HG03469 (cell line): ENCODE measurements around the gene DCK.
"Not testable (repeated sequence)": the region's sequence is repeated elsewhere in the genome, so short reads cannot be mapped to it uniquely, and the experiment has no call there.

Source experiments
- ATAC-seq: cut with Tn5 transposase; IDR thresholded peaks from one replicate; pipeline ENCODE4 v1.9.1; 2021; ENCODE audit warnings: mild to moderate bottlenecking, moderate library complexity, moderate number of reproducible peaks; ENCODE audit not compliant: unreplicated experiment

Gene DCK

GRCh38 chr4:71059573-71059972, 66.1 kb downstream of the DCK start:
- ATAC-seq = not testable (repeated sequence)

DNA sequence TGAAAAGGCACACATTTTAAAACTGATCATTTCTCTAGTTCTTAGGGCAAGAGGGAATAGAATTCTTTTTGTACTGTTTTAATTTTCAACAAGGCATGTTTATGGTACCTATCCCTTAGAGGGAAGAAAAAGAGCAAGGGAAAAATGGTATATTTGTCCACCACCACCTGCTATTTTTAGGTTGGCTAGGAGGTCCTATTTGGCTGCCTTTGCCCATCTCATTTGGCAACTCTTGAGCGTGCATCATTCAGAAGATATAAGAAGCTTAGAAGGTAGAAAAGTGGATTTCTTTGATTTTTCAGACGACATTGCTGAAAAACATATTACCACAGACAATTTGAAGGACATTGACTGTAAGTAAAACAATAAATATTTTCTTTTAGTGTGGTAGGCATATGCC, 69.0 kb downstream of the DCK start:
- ATAC-seq = no peak

DNA sequence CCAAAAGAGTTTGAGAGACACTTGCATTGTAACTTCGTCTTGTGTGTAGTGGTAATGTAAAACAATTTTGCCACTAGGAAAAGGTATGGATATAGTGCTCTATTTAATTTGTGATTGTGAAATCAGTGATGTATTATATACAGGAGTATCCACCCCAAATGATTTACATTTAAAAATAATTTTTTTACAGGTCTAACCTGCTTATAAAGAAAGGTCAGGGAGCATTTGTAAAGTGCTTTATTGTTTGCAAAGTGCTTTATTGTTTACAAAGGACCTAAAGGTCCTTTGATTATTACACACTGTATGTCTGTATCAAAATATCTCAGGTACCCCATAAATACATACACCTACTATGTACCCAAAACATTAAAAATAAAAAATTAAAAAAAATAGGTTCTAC, 70.3 kb downstream of the DCK start:
- ATAC-seq = no peak

DNA sequence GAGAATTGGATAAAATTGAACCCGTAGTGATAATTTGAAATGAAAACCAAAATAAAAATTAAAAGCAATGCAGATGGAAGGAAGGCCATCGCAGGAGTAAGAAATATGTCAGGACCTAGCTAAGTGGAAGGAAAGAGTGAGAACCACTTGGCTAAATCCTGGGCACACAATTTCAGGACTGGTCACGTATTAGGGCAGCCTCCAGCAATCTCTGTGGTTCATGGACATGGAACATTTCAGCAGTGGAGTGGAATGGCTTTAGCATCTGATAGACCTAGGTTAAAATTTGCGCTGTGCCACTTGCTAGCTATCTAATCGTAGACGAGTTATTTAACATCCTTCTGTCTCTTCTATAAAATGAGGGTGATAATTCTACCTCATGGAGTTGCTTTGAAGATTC, 71.1 kb downstream of the DCK start:
- ATAC-seq = no peak

DNA sequence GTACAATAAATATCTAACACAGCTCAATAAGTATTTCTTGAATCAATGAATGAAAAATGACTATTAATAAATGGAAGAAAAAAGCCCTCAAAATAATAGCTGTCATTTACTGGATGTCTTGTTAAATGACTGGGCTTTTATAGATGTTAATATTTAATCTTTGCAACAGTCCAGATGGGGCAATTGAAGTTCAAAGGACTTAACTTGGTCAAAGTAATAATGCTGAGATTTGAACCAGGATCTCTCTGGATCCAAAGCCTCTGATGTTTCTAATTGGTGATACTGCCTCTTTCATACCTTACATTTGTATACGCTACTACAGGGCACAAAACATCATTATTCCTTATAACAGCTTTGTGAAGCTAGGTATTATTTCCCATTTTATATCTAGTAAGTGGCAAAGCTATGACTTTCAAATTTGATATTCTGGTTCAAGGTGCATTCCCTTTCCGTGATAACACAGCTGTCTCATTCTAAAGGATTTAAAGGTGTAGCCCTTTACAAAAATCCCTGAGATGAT, 72.6 kb downstream of the DCK start:
- no peak for ATAC-seq

GRCh38 chr4:71066737-71067716, 73.6 kb downstream of the DCK start:
- no peak for ATAC-seq

DNA sequence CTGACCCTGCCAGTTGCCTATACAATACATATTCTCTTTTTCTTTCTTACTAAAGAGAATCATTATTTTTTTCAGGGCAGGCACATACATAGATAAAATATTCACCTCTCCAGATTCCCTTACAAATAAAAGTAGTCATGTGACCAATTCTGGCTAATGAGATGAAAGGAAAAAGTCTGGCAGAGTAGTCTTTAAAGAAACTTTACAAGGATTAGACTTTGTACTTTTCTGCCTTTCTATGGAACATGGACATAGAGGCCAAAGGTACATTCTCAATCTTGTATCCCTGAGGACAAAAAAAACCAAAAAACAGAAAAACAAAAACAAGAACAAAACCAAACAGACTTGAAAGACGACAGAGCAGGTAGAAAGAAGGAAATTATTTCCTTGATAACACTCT, 75.6 kb downstream of the DCK start:
- no peak for ATAC-seq

- no peak for ATAC-seq
Observed at GRCh38 chr4:71070015-71070414, 76.6 kb downstream of the DCK start.

DNA sequence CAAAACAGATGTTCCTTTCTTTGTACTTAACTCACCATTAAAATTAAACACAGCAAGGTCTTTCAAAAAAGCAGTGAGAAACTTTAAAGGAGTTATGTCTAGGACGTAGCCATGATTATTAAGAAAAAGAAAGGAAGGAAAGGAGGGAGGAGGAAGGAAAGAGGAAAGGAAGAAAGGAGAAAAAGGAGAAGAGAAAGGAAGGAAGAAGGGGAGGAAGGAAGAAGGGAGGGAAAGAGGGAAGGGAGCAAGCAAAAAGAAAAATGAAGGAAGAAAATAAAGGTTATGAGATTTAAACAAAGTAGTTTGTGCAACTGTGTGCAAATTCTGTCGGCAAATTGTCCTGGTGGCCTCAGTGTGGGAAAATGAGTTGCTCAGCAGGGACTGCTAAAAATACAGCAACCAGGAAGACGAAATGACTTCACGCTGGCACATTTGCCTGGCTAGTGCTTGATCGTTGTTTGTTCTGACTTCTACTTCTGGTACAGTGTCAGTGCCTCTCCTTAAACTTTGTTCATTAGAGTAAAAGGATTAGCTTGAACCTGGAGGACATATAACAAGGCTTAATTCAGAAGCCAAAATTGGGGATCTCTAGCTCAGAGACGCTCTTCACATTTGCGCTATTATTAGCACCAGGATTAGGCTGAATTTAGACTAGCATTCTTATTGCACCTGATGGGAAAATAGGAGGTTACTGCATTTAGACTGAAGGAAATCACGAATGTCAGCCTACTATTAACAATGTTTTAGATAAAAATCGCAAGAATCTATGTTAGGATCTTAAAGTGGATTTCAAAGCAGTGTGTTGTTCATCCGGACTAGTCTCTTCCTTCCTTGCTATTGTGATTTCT, 81.2 kb downstream of the DCK start:
- no peak for ATAC-seq
